Measurements from ENCODE around the gene MINK1.

- TF ChIP-seq CTCF (IDR thresholded peaks at IDR 0.05) (no peak), POLR2A (IDR thresholded peaks at IDR 0.05) (no peak)
These were observed 5.7 kb upstream of the MINK1 start for GRCh38 chr17:4827399-4827798.

All from Peyer's patch (tissue), 4 donors.